HG03439 (cell line): Measurements from ENCODE around the gene TTC27.
A peak's percentile ranks its signal among the peaks of the same experiment; 100 is the strongest.

ENCODE experiments used
- ATAC-seq: cut with Tn5 transposase; IDR thresholded peaks from one replicate; pipeline ENCODE4 v1.9.1; 2021; ENCODE audit warnings: mild to moderate bottlenecking, moderate library complexity; ENCODE audit not compliant: unreplicated experiment

Gene TTC27

DNA sequence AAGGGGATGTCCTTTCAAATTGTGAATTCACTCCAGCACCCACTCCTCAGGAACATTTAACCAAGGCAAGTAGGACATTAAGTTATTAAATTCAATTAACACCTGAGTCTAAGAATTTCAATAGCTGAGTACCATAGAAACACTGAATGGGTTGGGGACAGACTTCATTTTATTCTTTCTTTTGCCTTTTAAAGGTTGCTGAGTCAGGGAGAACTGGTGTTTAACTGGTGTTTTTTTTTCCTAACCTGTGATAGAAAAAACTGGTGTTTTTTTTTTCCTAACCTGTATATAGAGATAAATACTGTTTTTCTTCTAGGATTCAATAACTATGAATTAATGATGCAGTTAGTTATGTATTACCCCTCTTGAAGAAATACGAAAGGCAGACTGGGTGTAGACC is 38.9 kb downstream of the TTC27 start:
- ATAC-seq, result no peak

DNA sequence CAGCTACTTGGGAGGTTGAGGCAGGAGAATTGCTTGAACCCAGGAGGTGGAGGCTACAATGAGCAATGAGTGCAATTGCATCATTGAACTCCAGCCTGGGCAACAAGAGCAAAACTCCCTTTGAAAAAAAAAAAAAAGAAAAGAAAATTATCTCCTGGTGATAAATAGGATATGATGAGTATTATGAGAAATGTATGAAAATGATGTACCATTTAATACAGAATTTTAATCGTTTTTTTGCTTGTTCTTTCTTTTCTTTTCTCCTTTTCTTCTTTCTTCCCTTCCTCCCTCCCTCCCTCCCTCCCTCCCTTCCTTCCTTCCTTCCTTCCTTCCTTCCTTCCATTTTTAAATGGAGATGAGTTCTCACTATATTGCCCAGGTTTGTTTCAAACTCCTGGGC is 40.4 kb downstream of the TTC27 start:
- no peak for ATAC-seq

- no peak for ATAC-seq
Measured at GRCh38 chr2:32671885-32672533, 44.2 kb downstream of the TTC27 start.

- no peak for ATAC-seq
Measured at GRCh38 chr2:32678825-32679224, 51.0 kb downstream of the TTC27 start.

GRCh38 chr2:32680942-32681341 is 53.1 kb downstream of the TTC27 start:
- no peak for ATAC-seq

- ATAC-seq, result no peak
Measured at GRCh38 chr2:32683520-32684086, 55.8 kb downstream of the TTC27 start.

DNA sequence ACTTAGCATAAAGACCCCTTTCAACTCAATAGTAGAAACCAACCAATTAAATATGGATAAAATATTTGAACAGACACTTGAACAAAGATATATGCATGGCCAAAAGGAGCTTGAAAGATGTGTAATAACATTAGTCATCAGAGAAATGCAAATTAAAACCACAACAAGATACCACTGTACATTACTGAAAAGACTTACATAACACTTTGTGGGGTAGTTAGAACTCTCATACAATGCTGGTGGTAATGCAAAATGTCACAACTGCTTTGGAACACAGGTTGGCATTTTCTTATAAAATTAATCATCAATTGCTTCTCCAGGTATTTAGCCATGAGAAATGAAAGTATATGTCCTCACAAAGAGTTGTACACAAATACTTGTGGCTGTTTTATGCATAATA is 60.7 kb downstream of the TTC27 start:
- peak; percentile 95 for ATAC-seq

DNA sequence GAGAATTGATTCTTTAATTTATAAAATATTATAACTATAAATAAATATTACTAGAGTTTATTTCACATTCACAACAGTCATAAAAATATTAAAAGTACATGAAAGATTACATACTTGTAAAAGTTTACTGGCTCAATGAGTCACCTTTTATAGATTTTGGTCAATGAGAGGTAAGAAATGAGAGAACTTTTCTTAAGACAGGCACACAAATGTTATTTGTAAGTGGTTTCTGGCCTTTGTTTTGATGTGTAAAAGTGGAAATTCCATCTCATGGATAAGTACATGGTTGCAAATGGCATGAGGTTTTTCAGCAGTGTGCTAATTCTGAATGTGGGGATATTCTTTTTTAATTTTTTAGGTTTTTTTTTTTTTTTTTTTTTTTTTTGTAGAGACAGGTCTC is 63.8 kb downstream of the TTC27 start:
- ATAC-seq, result no peak

DNA sequence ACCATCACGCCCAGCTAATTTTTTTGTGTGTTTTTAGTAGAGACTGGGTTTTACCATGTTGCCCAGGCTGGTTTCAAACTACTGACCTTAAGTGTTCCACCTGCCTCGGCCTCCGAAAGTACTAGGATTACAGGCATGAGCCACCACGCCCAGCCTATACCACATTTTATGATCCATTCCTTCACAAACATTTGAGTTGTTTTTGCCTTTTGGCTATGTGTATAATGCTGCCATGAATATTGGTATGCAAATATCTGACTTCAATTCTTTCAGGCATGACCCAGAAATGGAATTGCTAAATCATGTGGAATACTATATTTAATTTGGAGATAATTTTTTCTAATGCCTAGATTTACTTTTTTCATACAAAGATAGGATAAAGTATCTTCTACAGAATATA is 68.6 kb downstream of the TTC27 start:
- ATAC-seq, result no peak

- no peak for ATAC-seq
Measured at GRCh38 chr2:32697156-32697555, 69.3 kb downstream of the TTC27 start.

DNA sequence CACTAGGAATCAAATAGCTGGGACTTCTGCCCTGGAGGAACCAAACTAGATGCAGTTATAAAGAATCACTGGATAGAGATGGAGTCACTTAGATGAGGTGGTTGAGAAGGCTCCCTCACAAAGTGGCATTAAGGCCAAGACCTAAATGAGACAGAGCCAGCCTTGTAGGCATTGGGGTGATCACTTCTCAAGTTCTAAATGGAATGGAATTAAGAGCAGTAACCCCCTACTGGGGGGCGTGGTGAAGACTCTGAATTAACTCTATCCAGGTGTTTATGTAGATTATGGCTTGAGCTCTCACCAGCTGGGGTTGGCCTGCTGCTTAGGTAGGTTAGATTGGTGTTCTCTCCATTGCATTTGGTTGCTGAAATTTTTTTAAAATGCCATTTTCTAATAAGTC is 71.3 kb downstream of the TTC27 start:
- ATAC-seq, result no peak

- no peak for ATAC-seq
Measured at GRCh38 chr2:32701806-32702205, 74.0 kb downstream of the TTC27 start.

DNA sequence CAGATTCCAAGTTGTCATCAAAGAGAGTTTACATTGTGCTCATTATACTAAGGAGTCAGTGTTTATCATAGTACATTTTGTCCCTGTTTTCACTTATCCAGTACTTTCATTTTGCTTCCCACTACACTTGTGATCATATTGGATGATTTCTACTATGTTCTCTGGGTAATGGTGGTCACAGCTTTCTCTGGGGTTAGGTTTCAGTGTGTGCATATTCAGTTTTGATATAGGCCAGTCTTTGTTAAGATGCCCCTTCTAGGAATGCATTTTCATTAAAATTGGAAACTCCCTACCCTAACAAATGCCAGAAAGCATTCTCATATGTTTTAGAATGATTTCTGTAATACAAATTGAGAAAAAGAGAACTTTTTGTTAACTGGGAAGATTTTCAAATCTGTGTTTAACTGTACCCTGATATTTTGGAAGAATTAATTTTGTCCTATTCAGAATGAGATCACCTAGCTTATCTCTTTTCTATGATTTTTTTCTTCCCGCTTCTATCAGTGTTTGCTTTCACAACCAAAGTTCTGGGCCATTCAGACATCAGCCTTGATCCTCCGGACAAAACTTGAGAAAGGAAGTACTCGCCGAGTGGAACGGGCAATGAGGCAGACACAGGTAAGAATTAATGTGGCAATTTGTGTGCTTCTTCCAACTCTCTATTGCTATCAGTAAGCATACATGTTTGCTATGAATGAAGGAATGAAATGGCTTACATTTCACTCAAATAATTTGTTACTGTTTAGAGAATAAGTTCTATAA is 74.6 kb downstream of the TTC27 start:
- ATAC-seq, result no peak

- no peak for ATAC-seq
Measured at GRCh38 chr2:32706815-32707579, 79.1 kb downstream of the TTC27 start.

DNA sequence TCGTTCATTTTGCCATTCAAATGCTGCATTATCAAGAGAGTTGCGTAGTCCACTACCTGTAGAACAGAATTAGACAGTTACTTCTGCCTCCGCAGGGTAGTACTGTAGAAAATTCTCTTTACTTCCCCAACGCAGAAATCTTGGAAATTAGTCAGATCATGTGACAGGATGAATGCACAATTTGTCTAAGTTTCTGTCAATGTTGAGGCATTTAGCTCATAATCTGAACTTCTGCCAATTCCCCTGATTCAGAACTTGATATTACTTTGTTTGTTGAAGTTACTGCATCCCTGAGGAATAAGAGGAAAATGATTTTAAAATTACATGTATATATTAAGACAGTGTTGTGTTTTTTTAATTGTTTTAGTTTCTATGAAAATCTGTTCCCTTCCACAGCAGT is 83.4 kb downstream of the TTC27 start:
- no peak for ATAC-seq

DNA sequence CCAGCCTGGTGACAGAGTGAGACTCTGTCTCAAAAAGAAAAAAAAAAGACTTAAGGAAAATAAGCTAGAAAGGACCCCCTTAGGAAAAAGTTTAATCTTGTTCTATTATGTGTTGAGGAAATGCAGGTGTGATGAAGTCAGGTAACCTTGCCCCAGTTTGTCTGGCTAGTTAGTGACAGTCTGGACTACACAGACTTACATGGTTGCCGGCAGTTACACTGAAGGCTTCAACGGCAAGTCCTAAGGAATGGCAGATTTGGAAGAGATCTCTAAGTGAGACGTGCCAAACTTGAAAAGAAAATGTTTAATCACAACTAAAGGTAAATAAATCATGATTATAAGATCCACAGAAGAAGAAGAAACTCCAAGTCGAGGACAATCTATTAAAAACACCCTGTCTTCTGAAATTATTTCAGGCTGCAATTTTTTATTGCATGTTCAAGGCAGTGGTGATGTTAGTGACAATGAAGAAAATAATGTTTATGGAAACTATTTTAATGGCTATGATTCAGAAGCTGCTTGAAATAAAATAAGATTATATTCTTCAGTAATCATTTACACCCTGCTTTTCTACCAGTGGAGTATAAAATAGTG is 84.2 kb downstream of the TTC27 start:
- no peak for ATAC-seq

- no peak for ATAC-seq
Measured at GRCh38 chr2:32712870-32713269, 85.0 kb downstream of the TTC27 start.

DNA sequence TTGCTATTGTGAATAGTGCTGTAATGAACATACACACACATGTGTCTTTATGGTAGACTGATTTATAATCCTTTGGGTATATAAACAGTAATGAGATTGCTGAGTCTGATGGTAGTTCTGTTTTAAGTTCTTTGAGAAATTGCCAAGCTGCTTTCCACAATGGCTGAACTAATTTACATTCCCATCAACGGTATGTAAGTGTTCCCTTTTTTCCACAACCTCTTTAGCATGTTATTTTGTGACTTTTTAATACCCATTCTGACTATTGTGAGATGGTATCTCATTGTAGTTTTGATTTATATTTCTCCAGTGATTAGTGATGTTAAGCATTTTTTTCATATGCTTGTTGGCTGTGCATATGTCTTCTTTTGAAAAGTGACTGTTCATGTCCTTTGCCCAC is 86.7 kb downstream of the TTC27 start:
- no peak for ATAC-seq

DNA sequence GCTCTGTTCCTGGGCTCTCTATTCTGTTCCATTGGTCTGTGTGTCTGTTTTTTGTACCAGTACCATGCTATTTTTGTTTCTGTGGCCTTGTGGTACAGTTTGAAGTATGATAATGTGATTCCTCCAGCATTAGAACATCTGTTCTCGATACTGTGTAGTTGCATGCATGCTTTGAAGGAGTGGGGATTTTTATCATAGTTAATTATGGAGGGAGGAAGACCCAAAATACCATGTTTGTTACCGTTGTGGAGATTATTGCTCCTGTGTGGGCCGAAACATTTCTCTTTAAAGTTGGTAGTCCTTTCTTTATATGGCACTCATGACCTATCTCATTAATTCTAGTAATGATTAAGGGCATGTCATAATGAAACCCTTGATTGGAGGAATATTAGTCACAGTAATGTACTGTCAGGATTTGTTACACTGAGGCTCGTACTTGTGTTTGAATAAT is 87.6 kb downstream of the TTC27 start:
- ATAC-seq, result peak; percentile 95

- no peak for ATAC-seq
Measured at GRCh38 chr2:32715981-32716380, 88.1 kb downstream of the TTC27 start.

- ATAC-seq, result no peak
Measured at GRCh38 chr2:32716598-32716997, 88.7 kb downstream of the TTC27 start.
